HG02884 (cell line): ENCODE measurements around the gene MAPK7.

Experiments used
- ATAC-seq: cut with Tn5 transposase; IDR thresholded peaks from one replicate; pipeline ENCODE4 v1.9.1; 2021; ENCODE audit warnings: mild to moderate bottlenecking, moderate library complexity; ENCODE audit not compliant: unreplicated experiment

The MAPK7 gene

DNA sequence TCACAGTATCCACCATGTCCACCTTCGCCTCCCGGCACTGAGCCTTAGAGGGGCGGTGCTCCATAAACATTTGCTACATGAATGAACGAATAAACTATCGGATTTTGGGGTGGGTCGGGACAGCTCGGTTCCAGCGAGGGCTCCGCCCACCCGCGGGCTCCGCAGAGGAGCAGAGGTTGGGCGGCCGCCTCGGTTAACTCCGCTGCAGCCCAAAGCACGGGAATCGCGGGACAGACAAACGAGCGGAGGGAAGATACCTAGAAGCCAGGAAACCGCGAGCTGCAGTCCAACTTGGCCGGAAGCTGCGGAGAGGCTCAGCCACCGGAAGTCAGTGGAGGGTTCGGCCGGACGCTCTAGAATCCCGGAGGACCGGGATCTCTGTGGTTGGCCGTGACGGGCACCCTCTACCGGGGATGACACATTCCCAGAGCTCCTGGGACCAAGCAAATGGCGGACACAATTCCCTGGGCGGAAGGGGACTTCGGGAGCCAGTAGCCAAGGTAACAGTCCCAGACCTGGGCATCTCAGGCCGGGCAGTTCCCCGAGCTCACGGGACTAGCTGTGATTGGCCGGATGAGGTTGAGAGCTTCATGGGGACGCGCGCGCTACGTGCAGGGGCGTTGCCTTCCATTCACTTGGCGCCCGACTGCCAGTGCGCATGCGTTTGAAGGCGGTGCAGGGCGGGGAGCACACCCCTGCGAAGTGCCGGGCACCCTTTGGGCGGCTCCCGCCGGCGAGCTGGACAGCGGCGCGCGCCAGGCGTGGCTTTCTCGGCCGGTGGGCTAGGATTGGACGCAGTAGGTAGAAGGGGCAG lies 489 bp upstream of the MAPK7 start:
- peak; percentile 92 for ATAC-seq

DNA sequence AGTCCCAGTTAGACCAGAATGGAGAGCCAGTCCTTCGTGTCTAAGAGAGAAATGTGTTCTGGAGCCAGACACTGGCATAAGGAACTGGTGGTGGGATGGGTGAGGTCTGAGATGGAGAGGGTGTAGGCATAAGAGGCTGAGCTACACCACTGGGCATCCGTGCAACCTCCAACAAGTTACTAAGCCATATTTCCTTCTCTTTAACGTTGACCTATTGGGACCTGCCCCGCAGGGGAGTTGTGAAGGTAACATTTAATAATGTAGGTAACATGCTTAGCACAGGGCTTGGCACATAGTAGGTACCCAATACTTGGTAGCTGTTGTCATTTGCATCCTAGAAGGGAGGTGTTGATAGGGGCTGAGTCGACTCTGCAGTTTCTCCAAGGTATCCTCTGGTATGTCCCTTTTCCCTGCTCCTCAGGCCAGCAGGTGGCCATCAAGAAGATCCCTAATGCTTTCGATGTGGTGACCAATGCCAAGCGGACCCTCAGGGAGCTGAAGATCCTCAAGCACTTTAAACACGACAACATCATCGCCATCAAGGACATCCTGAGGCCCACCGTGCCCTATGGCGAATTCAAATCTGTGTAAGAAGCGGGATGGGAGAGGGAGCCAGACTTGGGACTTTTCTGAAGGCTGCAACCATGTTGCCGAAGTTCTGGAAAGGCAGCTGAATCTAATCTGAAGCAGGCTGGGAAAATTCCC lies 1.2 kb downstream of the MAPK7 start:
- no peak for ATAC-seq

DNA sequence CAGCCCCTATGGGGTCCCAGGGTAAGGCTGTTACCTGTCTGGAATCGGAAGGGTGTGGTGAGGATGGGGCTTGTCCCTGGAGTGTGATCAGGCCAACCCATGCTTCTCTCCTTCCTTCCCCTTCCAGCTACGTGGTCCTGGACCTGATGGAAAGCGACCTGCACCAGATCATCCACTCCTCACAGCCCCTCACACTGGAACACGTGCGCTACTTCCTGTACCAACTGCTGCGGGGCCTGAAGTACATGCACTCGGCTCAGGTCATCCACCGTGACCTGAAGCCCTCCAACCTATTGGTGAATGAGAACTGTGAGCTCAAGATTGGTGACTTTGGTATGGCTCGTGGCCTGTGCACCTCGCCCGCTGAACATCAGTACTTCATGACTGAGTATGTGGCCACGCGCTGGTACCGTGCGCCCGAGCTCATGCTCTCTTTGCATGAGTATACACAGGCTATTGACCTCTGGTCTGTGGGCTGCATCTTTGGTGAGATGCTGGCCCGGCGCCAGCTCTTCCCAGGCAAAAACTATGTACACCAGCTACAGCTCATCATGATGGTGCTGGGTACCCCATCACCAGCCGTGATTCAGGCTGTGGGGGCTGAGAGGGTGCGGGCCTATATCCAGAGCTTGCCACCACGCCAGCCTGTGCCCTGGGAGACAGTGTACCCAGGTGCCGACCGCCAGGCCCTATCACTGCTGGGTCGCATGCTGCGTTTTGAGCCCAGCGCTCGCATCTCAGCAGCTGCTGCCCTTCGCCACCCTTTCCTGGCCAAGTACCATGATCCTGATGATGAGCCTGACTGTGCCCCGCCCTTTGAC lies 2.4 kb downstream of the MAPK7 start:
- no peak for ATAC-seq

DNA sequence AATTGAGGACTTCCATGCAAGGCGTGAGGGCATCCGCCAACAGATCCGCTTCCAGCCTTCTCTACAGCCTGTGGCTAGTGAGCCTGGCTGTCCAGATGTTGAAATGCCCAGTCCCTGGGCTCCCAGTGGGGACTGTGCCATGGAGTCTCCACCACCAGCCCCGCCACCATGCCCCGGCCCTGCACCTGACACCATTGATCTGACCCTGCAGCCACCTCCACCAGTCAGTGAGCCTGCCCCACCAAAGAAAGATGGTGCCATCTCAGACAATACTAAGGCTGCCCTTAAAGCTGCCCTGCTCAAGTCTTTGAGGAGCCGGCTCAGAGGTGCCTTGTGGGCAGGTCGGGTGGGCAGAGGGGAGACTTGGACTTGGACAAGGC lies 3.1 kb downstream of the MAPK7 start:
- no peak for ATAC-seq

DNA sequence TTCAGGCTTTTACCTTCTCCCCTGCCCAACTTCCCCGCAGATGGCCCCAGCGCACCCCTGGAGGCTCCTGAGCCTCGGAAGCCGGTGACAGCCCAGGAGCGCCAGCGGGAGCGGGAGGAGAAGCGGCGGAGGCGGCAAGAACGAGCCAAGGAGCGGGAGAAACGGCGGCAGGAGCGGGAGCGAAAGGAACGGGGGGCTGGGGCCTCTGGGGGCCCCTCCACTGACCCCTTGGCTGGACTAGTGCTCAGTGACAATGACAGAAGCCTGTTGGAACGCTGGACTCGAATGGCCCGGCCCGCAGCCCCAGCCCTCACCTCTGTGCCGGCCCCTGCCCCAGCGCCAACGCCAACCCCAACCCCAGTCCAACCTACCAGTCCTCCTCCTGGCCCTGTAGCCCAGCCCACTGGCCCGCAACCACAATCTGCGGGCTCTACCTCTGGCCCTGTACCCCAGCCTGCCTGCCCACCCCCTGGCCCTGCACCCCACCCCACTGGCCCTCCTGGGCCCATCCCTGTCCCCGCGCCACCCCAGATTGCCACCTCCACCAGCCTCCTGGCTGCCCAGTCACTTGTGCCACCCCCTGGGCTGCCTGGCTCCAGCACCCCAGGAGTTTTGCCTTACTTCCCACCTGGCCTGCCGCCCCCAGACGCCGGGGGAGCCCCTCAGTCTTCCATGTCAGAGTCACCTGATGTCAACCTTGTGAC lies 3.6 kb downstream of the MAPK7 start:
- no peak for ATAC-seq

DNA sequence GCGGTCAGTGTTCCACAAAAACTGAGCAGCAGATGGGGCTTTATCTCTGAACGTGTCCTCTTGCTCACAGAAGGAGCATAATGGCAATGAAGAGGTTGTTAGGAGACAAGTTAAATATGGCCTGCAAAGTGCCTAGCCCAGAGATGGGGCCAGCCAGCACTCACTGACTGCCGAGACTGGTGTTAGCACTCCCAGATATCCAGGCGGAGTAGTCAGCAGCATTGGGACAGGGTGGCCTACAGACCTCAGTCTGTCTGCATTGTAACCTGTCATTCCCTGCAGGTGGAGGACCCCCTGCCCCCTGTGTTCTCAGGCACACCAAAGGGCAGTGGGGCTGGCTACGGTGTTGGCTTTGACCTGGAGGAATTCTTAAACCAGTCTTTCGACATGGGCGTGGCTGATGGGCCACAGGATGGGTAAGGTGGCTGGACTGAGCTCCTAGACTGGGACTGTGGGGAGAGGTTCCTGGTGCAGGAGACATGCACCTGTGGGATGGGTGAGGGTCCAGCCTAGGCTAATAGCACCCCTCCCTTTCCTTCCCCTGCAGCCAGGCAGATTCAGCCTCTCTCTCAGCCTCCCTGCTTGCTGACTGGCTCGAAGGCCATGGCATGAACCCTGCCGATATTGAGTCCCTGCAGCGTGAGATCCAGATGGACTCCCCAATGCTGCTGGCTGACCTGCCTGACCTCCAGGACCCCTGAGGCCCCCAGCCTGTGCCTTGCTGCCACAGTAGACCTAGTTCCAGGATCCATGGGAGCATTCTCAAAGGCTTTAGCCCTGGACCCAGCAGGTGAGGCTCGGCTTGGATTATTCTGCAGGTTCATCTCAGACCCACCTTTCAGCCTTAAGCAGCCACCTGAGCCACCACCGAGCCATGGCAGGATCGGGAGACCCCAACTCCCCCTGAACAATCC lies 4.5 kb downstream of the MAPK7 start:
- no peak for ATAC-seq

DNA sequence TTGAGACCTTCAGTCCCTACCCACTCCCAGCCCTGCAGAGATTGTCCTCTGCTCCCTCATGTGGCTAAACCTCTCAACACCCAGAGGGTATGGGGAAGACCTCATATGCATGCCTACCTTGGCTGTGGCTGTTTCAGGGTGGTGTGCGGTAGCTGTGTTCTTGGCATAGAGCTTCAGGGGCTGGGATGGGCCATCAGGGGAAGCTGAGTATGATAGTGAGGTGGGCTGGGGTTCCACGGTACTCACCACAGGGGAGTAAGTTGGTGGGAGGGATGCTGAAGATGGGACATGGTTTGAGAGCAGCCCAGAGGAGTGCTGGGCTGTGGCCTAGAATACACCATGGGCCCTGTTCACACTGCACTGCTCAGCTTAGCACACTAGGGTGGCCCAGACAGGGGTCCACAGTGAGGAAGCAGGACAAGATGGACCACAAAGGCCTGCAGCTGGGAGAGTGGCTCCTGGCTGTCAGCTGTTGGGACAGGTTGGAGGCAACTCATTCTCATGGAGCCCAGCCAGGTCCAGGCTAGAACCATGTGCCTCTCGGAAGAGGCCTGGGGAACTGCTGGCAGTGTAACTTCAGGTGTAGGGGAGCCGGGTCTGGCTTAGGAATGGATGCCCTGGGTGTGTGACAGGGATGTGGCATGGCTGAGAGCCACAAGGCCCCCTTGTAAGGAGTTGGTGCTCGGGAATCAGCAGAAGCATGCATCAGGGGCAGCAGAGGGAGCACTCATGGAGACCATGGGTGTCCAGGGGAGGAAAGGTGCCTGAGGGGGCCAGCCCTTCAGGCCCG lies 5.6 kb downstream of the MAPK7 start:
- no peak for ATAC-seq

DNA sequence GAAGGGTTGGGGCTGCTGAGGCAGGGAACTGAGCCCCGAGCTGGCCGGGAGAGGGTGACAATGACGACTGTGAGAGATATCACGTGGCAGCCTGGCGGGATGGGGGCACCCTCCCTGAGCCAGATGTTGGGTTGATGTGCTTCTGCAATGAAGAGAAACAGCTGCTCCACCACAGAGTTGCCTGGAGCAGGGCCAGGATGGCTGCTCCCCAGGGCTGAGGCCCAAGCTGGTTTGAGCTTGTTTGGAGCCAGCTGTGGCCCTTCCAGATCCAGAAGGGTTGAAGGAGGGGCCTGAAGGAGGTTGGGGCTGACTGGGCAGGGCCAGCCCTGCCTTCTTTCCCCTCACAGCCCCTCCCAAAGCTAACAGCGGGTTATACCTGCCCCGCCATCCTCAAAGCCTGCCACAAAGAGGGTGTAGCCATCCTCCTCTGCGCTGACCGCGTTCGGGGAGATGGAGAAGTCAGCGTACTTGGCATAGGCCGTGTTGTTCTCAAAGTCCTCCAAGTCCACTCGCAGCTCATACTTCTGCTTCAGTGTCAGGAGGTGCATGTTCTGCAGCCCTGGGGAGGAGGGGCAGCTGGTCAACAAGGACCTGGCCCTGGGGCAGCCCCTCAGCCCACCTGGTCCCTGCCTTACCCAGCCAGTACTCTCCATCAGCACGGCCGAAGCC lies 6.6 kb downstream of the MAPK7 start:
- no peak for ATAC-seq

DNA sequence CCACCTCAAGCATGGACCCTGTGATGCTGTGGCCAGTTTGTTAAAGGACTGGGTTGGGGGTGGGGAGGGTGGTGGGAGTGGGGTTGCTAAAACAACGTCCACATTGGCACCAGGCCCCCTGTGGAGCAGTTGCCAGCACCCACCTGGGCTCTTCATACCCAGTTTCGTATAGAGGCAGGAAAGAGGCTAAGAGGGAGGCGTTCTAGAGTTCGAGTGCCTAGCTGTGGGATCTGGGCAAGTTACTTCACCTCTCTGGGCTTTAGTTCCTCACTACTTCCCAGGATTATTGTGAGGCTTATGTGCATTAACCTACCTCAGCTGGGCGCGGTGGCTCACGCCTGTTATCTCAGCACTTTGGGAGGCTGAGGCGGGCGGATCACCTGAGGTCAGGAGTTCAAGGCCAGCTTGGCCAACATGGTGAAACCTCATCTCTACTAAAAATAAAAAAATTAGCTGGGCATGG lies 7.3 kb downstream of the MAPK7 start:
- ATAC-seq: no peak

DNA sequence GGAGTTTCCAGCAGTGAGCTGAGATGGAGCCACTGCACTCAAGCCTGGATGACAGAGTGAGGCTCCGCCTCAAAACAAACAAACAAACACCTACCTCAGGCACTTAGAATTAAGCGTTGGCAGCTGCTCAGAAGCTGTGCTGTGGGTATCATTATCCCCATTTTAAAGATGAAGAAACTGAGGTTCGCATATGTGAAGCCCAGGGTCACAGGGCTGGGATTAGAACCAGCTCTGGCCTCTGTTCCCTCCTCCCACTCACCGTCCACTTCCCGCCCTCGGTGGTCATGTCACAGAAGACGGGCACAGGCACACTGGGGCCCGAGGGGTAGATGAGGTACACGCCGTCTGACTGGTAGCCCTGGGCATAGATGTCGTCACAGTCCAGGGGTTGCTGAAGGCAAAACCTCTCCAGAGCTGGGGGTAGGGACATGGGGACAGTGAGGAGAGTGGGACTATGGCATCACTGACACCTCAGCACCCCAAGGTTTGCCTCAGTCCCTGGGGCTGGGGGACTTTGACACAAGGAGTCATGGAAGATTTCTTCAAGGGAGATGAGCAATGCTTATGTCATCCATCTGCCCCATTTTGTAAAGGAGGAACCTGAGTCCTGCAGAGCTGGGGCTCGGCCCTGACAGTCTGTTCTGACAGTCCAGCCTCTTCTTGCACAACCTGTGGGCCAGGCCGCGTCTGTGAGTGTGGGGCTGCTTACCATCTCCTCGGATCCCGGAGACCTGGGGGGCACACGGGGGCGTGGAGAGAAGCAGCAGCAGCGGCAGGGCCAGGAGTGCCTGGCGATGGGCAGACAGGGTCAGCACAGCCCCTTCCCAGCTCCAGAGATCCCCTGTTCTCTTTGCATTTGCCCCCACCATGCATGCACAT lies 8.0 kb downstream of the MAPK7 start:
- no peak for ATAC-seq

DNA sequence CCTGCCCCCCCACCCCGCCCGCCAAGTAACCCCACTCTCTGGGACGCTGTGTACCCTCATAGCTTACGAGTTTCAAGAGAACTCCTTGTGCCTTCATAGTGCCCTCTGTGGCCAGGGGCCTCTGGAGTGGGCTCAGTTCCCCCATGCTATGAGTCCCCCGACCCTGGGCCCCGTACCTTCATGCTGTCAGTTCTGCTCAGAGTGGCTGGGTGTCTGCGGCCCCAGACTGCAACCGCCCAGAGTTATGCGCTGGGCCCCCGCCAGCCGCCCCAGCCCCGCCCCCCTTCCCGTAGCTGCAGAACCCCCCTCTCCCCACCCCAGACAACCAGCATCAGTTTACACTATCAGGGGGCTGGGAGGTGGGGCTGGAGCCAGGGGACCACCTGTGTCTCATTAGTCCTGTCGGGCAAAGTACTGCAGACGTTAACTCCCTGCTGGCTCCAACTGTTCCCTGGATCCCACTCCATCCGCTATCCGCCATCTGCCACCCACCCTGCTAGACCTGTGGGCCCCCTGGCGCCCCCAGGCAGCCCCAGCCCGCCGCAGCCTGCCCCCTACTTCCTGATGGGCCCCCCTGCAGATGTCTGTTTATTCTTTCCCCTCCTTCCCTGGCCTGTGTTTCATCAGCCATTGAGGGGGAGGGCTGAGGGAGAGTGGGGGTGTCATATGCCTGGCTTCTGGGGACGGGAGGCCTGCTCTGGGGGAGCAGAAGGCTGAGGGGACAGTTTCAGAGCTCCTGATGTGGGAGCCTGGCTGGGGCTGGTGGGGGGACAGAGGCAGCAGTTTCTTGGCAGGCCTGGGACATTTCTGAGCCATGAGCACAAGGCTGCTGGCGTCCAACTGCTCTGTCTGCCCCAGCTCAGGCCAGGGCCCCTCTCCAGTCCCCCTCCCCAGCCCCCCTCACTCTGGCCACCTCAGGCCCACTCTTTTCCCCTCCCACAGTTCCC lies 8.9 kb downstream of the MAPK7 start, which contains the start of gene MFAP4:
Gene MFAP4 (minus strand): TSS at position 217 of the 947 bp plus-strand sequence. CDS start 35 bp downstream, at position 182.
- ATAC-seq: no peak

DNA sequence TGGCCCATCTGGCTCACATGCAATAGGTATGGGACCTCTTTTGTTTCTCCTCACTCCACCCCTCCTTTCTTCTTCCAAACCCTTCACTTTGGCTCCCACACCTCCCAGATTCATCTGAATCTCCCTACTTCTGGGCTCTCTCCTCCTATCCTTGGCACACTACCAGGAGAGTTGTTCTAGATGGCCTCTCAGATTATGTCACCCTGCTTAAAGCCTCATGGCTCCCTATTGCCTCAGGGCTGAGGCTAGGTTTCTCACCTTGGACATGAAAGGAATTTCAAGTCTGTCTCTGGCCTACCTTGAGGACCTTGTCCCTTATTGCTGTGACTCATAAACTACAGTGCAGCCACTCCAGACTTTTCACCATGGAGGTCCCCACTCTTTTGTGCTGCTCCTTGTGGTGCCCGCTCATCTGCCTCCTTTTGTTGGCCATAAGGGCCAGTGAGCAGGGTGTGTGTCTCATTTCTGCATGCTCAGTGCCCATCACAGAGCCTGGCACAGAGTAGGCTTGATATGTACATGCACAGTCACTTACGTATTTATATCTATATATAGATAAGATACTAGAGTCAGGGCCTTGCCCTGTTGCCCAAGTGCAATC lies 9.7 kb downstream of the MAPK7 start:
- no peak for ATAC-seq

DNA sequence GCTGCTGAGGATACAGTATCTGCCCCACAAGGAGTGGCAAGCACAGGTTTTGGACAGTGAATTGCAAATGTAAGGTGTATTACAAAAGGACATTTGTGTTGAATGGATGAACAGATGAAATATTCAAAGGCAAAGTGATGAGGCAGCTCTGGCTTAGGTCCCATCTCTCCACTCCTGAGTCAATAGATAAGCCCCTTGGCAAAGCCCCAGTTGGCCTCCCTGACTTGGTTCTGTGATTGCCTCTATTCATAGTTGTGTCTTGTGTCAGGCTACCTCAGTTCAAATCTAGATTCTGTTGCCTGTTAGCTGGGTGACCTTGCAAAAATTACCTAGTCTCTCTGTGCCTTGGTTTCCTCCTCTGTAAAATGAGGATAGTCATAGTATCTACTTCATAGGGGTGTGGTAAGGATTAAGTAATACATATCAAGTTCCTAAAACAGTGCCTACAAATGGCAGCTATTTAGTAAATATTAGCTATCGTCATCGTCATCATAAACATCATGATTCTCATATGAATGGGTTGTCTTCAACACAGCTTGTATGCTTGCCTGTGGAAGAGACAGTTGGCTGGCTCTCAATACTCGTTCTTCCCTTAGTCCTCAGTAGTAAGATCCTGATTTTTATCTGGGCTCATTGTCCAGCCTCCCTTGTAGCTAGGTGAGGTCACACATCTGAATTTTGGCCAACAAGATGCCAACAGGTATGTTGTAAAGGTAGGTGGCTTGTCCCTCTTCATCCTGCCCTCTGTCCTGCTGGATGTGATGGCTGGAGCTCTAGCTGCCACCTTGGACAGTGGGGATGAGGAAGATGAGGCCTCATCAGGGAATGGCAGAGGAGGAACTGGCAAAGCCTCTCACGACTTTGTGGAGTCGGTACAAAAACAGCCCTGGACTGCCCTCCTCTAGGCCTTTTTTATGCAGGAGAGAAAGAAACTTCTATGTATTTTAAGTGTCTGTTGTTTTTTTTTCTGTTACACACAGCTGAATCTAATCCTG lies 10.8 kb downstream of the MAPK7 start:
- no peak for ATAC-seq

DNA sequence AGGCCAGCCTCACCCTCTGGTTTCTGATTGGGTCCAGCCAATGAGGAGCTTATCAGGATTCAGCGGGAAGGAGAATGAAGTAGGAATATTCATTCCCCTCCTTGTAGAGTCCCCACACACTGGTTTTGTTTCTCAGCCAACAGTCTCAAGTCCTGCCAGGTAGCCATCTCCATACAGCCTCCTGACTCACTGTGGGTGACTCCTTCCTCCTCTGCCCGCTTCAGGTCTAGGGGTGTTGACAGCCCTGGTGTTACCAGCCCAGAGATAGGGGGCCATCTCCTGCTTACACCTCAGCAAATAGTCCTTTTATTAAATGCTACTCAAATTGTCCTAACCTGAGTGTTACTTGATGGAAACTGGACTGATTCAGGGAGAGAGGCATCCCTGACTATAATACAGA lies 12.7 kb downstream of the MAPK7 start:
- no peak for ATAC-seq

DNA sequence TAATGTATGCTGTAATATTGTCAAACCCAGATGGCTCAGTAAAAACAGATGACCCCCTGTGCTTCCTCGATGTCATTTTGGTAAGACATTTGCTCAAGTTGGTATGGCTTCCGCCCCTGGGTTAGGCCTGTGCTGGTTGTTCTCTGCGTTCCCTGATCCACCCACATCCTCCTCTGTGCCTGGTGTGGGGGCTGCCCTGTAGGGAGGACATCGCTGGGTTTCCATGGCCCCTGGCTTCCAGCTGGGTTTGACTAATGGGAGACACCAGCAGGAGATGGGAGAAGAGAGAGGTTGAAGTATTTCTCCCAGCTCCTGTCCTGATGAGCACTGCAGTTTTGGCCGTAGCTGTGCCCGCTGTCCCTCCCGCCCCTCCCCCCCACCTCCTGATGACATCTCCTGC lies 13.1 kb downstream of the MAPK7 start:
- no peak for ATAC-seq
